SK-N-SH (cell line): ENCODE data around the gene TTC9. TPM values are rescaled to one million over a fixed set of nuclear protein-coding genes. Genes with fewer than 3 reads are reported as not detected.

ENCODE experiments used
- CTCF ChIA-PET: fragments of 300-600, 350-600 bp; formaldehyde crosslinking; extraction: SDS; loops from one replicate; lab custom pipeline; 2021; lab: Yijun Ruan, JAX
- POLR2A ChIA-PET: fragments of 350-600 bp; sonication (Branson Sonifier 250); formaldehyde crosslinking; extraction: SDS; loops from one replicate; lab custom pipeline; 2020; ENCODE audit warnings: antibody characterized with exemption, inconsistent platforms; lab: Yijun Ruan, JAX
- DNase-seq: peaks from one replicate; pipeline ENCODE4 v3.0.0; 2012
- H2AFZ ChIP-seq: fragments of 200-600 bp; sonication (generic); 2 replicates; pipeline ENCODE4 v1.8.1; 2016; ENCODE audit warnings: antibody characterized with exemption, mild to moderate bottlenecking, low read depth
- H3F3A ChIP-seq: fragments of 200-600 bp; sonication (generic); replicated peaks from 2 replicates; pipeline ENCODE3; 2016; ENCODE audit warnings: antibody characterized with exemption, mild to moderate bottlenecking; ENCODE audit not compliant: insufficient read depth
- H3K27ac ChIP-seq, 2 experiments: fragments of 200-500 bp in 1 of 2; fragments of 200-600 bp in 1 of 2; sonication (Bioruptor generic) in 1 of 2; sonication (generic), shearing (Covaris generic) in 1 of 2; 2 replicates each; pipeline versions ENCODE4 v1.5.1 to v1.6.1; 2014 to 2016; ENCODE audit warnings: low read depth in 2 of 2, inconsistent platforms in 1 of 2, low read length in 1 of 2, mild to moderate bottlenecking in 1 of 2, mixed read lengths in 1 of 2
- H3K27me3 ChIP-seq: fragments of 200-600 bp; sonication (generic), shearing (Covaris generic); 2 replicates; pipeline ENCODE4 v1.6.1; 2016; ENCODE audit warnings: mixed run types; ENCODE audit not compliant: insufficient read depth
- H3K36me3 ChIP-seq, 2 experiments: fragments of 200-500 bp in 1 of 2; fragments of 200-600 bp in 1 of 2; sonication (Bioruptor generic) in 1 of 2; sonication (generic) in 1 of 2; replicated peaks in 1 of 2; 2 replicates each; pipeline versions ENCODE3 to v1.5.1; 2014 to 2016; ENCODE audit warnings: low read length in 1 of 2, mild to moderate bottlenecking in 1 of 2; ENCODE audit not compliant: insufficient read depth in 2 of 2, control insufficient read depth in 1 of 2
- H3K4me1 ChIP-seq, 2 experiments: fragments of 200-500 bp in 1 of 2; fragments of 200-600 bp in 1 of 2; sonication (Bioruptor generic) in 1 of 2; sonication (generic), shearing (Covaris generic) in 1 of 2; 2 replicates each; pipeline versions ENCODE4 v1.5.1 to v1.6.1; 2014 to 2016; ENCODE audit warnings: low read depth in 1 of 2, low read length in 1 of 2, mixed run types in 1 of 2; ENCODE audit not compliant: insufficient read depth in 2 of 2, control insufficient read depth in 1 of 2
- H3K4me2 ChIP-seq: fragments of 200-600 bp; sonication (generic), shearing (Covaris generic); 2 replicates; pipeline ENCODE4 v1.6.1; 2017; ENCODE audit warnings: mixed run types
- H3K4me3 ChIP-seq, 2 experiments: fragments of 200-500 bp in 1 of 2; fragments of 200-600 bp in 1 of 2; sonication (Bioruptor generic) in 1 of 2; sonication (generic), shearing (Covaris generic) in 1 of 2; 2 replicates each; pipeline versions ENCODE4 v1.5.1 to v1.8.1; 2014 to 2016; ENCODE audit warnings: low read depth in 2 of 2, inconsistent platforms in 1 of 2, low read length in 1 of 2, mild to moderate bottlenecking in 1 of 2, mixed read lengths in 1 of 2, moderate library complexity in 1 of 2
- H3K79me2 ChIP-seq: fragments of 200-600 bp; sonication (generic); 2 replicates; pipeline ENCODE4 v1.8.1; 2017; ENCODE audit warnings: mild to moderate bottlenecking; ENCODE audit not compliant: insufficient read depth
- H3K9ac ChIP-seq: fragments of 200-600 bp; sonication (generic); 2 replicates; pipeline ENCODE4 v1.6.1; 2017; ENCODE audit warnings: mixed run types
- H3K9me2 ChIP-seq: fragments of 200-600 bp; sonication (generic); 2 replicates; pipeline ENCODE4 v1.6.1; 2017; ENCODE audit warnings: mixed run types
- H3K9me3 ChIP-seq: fragments of 200-600 bp; sonication (generic); 2 replicates; pipeline ENCODE4 v1.6.1; 2017; ENCODE audit warnings: mixed run types, mild to moderate bottlenecking, moderate library complexity
- H4K20me1 ChIP-seq: fragments of 200-600 bp; sonication (generic); 2 replicates; pipeline ENCODE4 v1.6.1; 2017; ENCODE audit warnings: mild to moderate bottlenecking, mixed run types; ENCODE audit not compliant: insufficient read depth
- EP300 ChIP-seq, 2 experiments: IDR thresholded peaks; 2 replicates each; pipeline versions ENCODE4 v1.4.0 to v1.6.1; 2012; ENCODE audit warnings: borderline replicate concordance in 1 of 2, low read depth in 1 of 2, low read length in 1 of 2
- EZH2phosphoT487 ChIP-seq: fragments of 200-600 bp; sonication (generic); IDR thresholded peaks from 2 replicates; pipeline ENCODE4 v1.6.1; 2017; ENCODE audit warnings: low read depth, mixed run types, mild to moderate bottlenecking, antibody characterized with exemption, moderate library complexity, borderline replicate concordance
- FOSL2 ChIP-seq: IDR thresholded peaks from 2 replicates; pipeline ENCODE4 v1.4.0; 2012; ENCODE audit warnings: low read depth, mild to moderate bottlenecking, moderate library complexity, borderline replicate concordance
- NFIC ChIP-seq: IDR thresholded peaks from 2 replicates; pipeline ENCODE4 v1.4.0; 2012; ENCODE audit warnings: borderline replicate concordance
- RAD21 ChIP-seq: IDR thresholded peaks from 2 replicates; pipeline ENCODE4 v1.6.1; 2012; ENCODE audit warnings: mild to moderate bottlenecking, low read length
- WGBS: methylation state at CpG from one replicate; pipeline ENCODE4 v1.1.6; 2017; ENCODE audit warnings: low lambda C conversion rate; 5-methylcytosine and 5-hydroxymethylcytosine counted together
- polyA plus RNA-seq, 3 experiments: library from polyadenylated mRNA; depleted of rRNA; stranded (reverse); fragments of >200 nt; gene quantifications; 2 replicates each; pipeline ENCODE4 v1.2.3, GENCODE V29; 2012
- TF ChIP-seq, protein P1 (sequence below): fragments of 150-350 bp; IDR thresholded peaks from 2 replicates; pipeline ENCODE4 v1.6.1; 2017; ENCODE audit warnings: antibody characterized with exemption, low read length, low read depth, borderline replicate concordance
- TF ChIP-seq, protein P2 (sequence below): IDR thresholded peaks from 2 replicates; pipeline ENCODE4 v1.4.0; 2012; ENCODE audit warnings: low read depth, borderline replicate concordance
- TF ChIP-seq, protein P3 (sequence below): IDR thresholded peaks from 2 replicates; pipeline ENCODE4 v1.4.0; 2012; ENCODE audit warnings: low read depth
- TF ChIP-seq, protein P4 (sequence below): IDR thresholded peaks from 2 replicates; pipeline ENCODE4 v1.6.1; 2012; ENCODE audit warnings: mild to moderate bottlenecking, low read depth, low read length, moderate library complexity

The TTC9 gene
- polyA plus RNA-seq, 1 of the 3 experiments (the other 2 are of a cell fraction), result 0.33 TPM

DNA sequence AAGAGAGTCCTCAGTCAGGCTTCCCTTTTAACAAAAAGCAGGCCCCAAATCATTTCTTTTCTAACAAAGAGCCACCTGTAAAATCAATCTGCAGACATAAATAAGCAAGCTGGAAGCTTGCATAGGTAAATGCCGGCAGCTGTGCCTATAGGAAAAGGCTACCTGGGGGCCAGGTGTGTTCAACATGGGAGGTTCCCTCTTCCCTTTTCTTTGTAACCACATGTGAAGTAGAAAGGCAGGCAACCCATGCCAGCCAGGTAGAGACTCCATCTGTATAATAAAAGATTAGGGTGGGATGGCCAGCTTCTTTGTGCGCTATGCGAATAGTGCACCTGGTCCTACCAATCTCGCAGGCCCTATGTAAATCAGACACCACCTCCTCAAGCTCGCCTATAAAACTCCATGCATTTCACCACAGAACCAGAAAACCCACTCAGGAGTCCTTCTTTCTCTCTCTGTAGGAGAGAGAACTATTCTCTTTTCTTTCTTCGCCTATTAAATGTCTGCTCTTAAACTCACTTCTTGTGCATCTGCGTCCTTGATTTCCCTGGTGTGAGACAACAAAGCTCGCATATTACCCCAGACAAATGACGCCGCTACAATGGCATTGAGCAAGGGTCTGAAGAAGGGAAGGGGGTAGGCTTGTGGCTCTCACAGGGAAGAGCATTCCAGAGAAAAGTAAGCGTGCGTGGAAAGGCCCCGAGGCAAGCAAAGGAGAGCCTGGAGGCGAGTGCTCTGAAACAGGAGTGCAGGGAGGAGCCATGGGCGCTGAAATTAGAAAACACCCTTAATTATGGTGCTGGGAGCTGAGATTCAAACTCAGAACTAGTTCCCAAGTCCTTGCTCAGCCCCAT lies 67.2 kb downstream of the TTC9 start:
- CTCF ChIA-PET, result interaction anchor here (1.0 to 5.9 kb wide), 7 partner anchors 13 to 662 kb away, joined by 3 to 39 read pairs (median 4); no protein-coding TSS in a partner anchor
- H3K9me3 ChIP-seq, result no peaks in the 10 kb centered on the region
- H3K27me3 ChIP-seq, result no peaks in the 10 kb centered on the region
- peaks cover 5 to 7% of the 10 kb centered on the region in 2 experiments; a peak in 2 of 4 replicates for H3K4me1 ChIP-seq
- no peak for TF ChIP-seq EP300 (IDR thresholded peaks at IDR 0.05; ENCODE audit: borderline replicate concordance in 1 of 2, low read depth in 1 of 2, low read length in 1 of 2)
- TF ChIP-seq, protein P1, sequence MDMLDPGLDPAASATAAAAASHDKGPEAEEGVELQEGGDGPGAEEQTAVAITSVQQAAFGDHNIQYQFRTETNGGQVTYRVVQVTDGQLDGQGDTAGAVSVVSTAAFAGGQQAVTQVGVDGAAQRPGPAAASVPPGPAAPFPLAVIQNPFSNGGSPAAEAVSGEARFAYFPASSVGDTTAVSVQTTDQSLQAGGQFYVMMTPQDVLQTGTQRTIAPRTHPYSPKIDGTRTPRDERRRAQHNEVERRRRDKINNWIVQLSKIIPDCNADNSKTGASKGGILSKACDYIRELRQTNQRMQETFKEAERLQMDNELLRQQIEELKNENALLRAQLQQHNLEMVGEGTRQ, result no peak
- TF ChIP-seq, protein P2, sequence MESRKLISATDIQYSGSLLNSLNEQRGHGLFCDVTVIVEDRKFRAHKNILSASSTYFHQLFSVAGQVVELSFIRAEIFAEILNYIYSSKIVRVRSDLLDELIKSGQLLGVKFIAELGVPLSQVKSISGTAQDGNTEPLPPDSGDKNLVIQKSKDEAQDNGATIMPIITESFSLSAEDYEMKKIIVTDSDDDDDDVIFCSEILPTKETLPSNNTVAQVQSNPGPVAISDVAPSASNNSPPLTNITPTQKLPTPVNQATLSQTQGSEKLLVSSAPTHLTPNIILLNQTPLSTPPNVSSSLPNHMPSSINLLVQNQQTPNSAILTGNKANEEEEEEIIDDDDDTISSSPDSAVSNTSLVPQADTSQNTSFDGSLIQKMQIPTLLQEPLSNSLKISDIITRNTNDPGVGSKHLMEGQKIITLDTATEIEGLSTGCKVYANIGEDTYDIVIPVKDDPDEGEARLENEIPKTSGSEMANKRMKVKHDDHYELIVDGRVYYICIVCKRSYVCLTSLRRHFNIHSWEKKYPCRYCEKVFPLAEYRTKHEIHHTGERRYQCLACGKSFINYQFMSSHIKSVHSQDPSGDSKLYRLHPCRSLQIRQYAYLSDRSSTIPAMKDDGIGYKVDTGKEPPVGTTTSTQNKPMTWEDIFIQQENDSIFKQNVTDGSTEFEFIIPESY, result no peak
- no peak for TF ChIP-seq EZH2phosphoT487
- TF ChIP-seq, protein P3, sequence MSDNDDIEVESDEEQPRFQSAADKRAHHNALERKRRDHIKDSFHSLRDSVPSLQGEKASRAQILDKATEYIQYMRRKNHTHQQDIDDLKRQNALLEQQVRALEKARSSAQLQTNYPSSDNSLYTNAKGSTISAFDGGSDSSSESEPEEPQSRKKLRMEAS, result no peak
- 77% methylated on average over 12 of the region's 15 CpGs for WGBS
- no peaks in the 10 kb centered on the region for H3F3A ChIP-seq
- no peaks in the 10 kb centered on the region for H3K79me2 ChIP-seq
- H3K27ac ChIP-seq, result no peak overlapping the region
- no peak overlapping the region for H3K4me2 ChIP-seq
- POLR2A ChIA-PET, result no interaction called here
- no peaks in the 10 kb centered on the region for H3K9me2 ChIP-seq
- no peak for DNase-seq
- no peak overlapping the region for H3K4me3 ChIP-seq
- H3K9ac ChIP-seq, result no peak overlapping the region
- H3K36me3 ChIP-seq, result no peaks in the 10 kb centered on the region
- no peak overlapping the region for H2AFZ ChIP-seq
- H4K20me1 ChIP-seq, result no peaks in the 10 kb centered on the region

DNA sequence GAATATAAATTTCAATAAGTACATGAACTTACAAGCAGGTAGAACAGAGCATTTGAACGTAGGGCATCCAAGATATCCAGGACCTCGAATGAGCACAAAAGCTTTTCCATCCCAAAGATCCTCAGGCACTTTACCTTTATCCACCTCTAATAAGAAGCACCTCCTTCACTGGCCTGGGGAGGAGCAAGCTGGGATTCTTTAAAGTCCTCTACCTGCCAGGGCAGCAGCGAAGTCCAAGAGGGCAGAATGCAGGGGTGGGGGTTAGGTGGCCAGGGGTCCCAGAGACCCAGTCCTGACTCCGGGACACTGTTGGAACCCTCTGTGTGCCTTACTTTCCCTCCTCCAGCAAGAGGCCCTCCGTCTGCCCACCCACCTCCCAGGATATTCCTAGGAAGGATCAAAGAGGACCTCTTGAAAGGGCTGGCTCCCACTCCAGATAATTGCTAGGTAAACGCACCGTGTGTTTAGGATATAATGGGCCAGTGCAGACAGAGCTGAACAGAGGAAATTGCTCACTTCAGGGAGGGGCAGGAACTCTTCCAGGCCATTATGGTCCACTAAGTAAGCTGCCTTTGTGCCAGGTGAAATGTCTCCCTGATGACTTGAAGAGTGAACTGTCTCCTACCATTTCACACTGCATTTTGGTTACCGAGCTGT lies 68.1 kb downstream of the TTC9 start:
- H3K4me3 ChIP-seq, result no peak overlapping the region
- ChIA-PET POLR2A (no interaction called here), CTCF (interaction anchor here (1.2 to 5.9 kb wide), 3 partner anchors 36 to 107 kb away, joined by 3 to 39 read pairs (median 7); no protein-coding TSS in a partner anchor)
- H3K9me2 ChIP-seq, result no peaks in the 10 kb centered on the region
- H3K4me2 ChIP-seq, result no peak overlapping the region
- DNase-seq, result no peak
- H2AFZ ChIP-seq, result no peak overlapping the region
- H3K27me3 ChIP-seq, result no peaks in the 10 kb centered on the region
- no peaks in the 10 kb centered on the region for H3K9me3 ChIP-seq
- TF ChIP-seq, protein P1, result no peak
- no peak for TF ChIP-seq FOSL2
- no peak for TF ChIP-seq NFIC
- TF ChIP-seq, protein P4, sequence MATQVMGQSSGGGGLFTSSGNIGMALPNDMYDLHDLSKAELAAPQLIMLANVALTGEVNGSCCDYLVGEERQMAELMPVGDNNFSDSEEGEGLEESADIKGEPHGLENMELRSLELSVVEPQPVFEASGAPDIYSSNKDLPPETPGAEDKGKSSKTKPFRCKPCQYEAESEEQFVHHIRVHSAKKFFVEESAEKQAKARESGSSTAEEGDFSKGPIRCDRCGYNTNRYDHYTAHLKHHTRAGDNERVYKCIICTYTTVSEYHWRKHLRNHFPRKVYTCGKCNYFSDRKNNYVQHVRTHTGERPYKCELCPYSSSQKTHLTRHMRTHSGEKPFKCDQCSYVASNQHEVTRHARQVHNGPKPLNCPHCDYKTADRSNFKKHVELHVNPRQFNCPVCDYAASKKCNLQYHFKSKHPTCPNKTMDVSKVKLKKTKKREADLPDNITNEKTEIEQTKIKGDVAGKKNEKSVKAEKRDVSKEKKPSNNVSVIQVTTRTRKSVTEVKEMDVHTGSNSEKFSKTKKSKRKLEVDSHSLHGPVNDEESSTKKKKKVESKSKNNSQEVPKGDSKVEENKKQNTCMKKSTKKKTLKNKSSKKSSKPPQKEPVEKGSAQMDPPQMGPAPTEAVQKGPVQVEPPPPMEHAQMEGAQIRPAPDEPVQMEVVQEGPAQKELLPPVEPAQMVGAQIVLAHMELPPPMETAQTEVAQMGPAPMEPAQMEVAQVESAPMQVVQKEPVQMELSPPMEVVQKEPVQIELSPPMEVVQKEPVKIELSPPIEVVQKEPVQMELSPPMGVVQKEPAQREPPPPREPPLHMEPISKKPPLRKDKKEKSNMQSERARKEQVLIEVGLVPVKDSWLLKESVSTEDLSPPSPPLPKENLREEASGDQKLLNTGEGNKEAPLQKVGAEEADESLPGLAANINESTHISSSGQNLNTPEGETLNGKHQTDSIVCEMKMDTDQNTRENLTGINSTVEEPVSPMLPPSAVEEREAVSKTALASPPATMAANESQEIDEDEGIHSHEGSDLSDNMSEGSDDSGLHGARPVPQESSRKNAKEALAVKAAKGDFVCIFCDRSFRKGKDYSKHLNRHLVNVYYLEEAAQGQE, result no peak
- TF ChIP-seq RAD21, result no peak
- no peak overlapping the region for H3K27ac ChIP-seq
- H3K9ac ChIP-seq, result no peak overlapping the region
- H3K79me2 ChIP-seq, result no peaks in the 10 kb centered on the region
- 73% methylated on average over 7 of the region's 8 CpGs for WGBS
- no peaks in the 10 kb centered on the region for H4K20me1 ChIP-seq
- peaks cover 5 to 9% of the 10 kb centered on the region in 2 experiments; a peak in 2 of 4 replicates for H3K4me1 ChIP-seq
- peaks cover 2% of the 10 kb centered on the region for H3F3A ChIP-seq
- no peaks in the 10 kb centered on the region for H3K36me3 ChIP-seq
